Pulmonary artery endothelial cell (primary cell): ENCODE data around the gene WWTR1. TPM values are rescaled to one million over a fixed set of nuclear protein-coding genes. Genes with fewer than 3 reads are reported as not detected.

Experiments used
- DNase-seq: peaks from one replicate; pipeline ENCODE4 v3.0.0-alpha.2; 2011; ENCODE audit warnings: low read depth, low spot score
- total RNA-seq: library from RNA; depleted of rRNA; stranded (reverse); fragments of >200 nt; gene quantifications from 2 replicates; pipeline ENCODE4 v1.2.3, GENCODE V29; 2014

Gene WWTR1
- total RNA-seq, 1 donor from 2014 or later, result 117 TPM

GRCh38 chr3:149655826-149656574 lies 1.8 kb downstream of the WWTR1 start:
- no peak for DNase-seq

GRCh38 chr3:149654188-149654601 lies 3.6 kb downstream of the WWTR1 start:
- DNase-seq, result no peak

- no peak for DNase-seq
These were observed 4.3 kb downstream of the WWTR1 start for GRCh38 chr3:149653564-149653963.

- DNase-seq, result no peak
These were observed 4.7 kb downstream of the WWTR1 start for GRCh38 chr3:149653136-149653535.

- DNase-seq, result no peak
These were observed 7.0 kb downstream of the WWTR1 start for GRCh38 chr3:149650828-149651227.

GRCh38 chr3:149648525-149648924 lies 9.3 kb downstream of the WWTR1 start:
- peak; percentile 57 for DNase-seq

- no peak for DNase-seq
These were observed 10.0 kb downstream of the WWTR1 start for GRCh38 chr3:149647812-149648211.

GRCh38 chr3:149647285-149647684 lies 10.5 kb downstream of the WWTR1 start:
- DNase-seq, result no peak

- no peak for DNase-seq
These were observed 11.6 kb downstream of the WWTR1 start for GRCh38 chr3:149646181-149646766.

GRCh38 chr3:149643963-149644362 lies 13.9 kb downstream of the WWTR1 start:
- DNase-seq, result no peak

GRCh38 chr3:149643482-149643798 lies 14.4 kb downstream of the WWTR1 start:
- DNase-seq, result no peak

- no peak for DNase-seq
These were observed 16.7 kb downstream of the WWTR1 start for GRCh38 chr3:149640976-149641728.

GRCh38 chr3:149639093-149639486 lies 18.7 kb downstream of the WWTR1 start:
- no peak for DNase-seq

- DNase-seq, result no peak
These were observed 19.4 kb downstream of the WWTR1 start for GRCh38 chr3:149638228-149639092.

GRCh38 chr3:149635396-149635795 lies 22.4 kb downstream of the WWTR1 start:
- no peak for DNase-seq

GRCh38 chr3:149634573-149634972 lies 23.3 kb downstream of the WWTR1 start:
- DNase-seq, result no peak

GRCh38 chr3:149634072-149634471 lies 23.8 kb downstream of the WWTR1 start:
- DNase-seq, result no peak

- no peak for DNase-seq
These were observed 25.6 kb downstream of the WWTR1 start for GRCh38 chr3:149632225-149632624.

GRCh38 chr3:149630806-149631205 lies 27.0 kb downstream of the WWTR1 start:
- no peak for DNase-seq

- no peak for DNase-seq
These were observed 28.7 kb downstream of the WWTR1 start for GRCh38 chr3:149628957-149629670.

- no peak for DNase-seq
These were observed 31.2 kb downstream of the WWTR1 start for GRCh38 chr3:149626671-149627070.
